ENCODE data around the gene ABR.
"Not testable (repeated sequence)": the region's sequence is repeated elsewhere in the genome, so short reads cannot be mapped to it uniquely, and the experiment has no call there.

Gene ABR

GRCh38 chr17:1201132-1201702 is 21.4 kb upstream of the ABR start:
- no peak for DNase-seq (ENCODE audit: low read depth, low spot score)

GRCh38 chr17:1199271-1199743 is 19.5 kb upstream of the ABR start:
- DNase-seq (ENCODE audit: low read depth, low spot score), result not testable (repeated sequence)

GRCh38 chr17:1197781-1198490 is 18.2 kb upstream of the ABR start:
- DNase-seq (ENCODE audit: low read depth, low spot score), result no peak

- no peak for DNase-seq (ENCODE audit: low read depth, low spot score)
Observed at GRCh38 chr17:1197379-1197778, 17.6 kb upstream of the ABR start.

GRCh38 chr17:1196946-1197345 is 17.2 kb upstream of the ABR start:
- no peak for DNase-seq (ENCODE audit: low read depth, low spot score)

GRCh38 chr17:1192911-1193699 is 13.3 kb upstream of the ABR start:
- no peak for DNase-seq (ENCODE audit: low read depth, low spot score)

GRCh38 chr17:1190751-1191331 is 11.1 kb upstream of the ABR start:
- no peak for DNase-seq (ENCODE audit: low read depth, low spot score)

- DNase-seq (ENCODE audit: low read depth, low spot score), result no peak
Observed at GRCh38 chr17:1188812-1189504, 9.2 kb upstream of the ABR start.

- DNase-seq (ENCODE audit: low read depth, low spot score), result peak; percentile 63
Observed at GRCh38 chr17:1186923-1187771, 7.4 kb upstream of the ABR start.

- DNase-seq (ENCODE audit: low read depth, low spot score), result no peak
Observed at GRCh38 chr17:1186214-1186820, 6.5 kb upstream of the ABR start.

GRCh38 chr17:1183171-1183873 is 3.5 kb upstream of the ABR start:
- no peak for DNase-seq (ENCODE audit: low read depth, low spot score)

- DNase-seq (ENCODE audit: low read depth, low spot score), result no peak
Observed at GRCh38 chr17:1182811-1183170, 3.0 kb upstream of the ABR start.

GRCh38 chr17:1181753-1182137 is 2.0 kb upstream of the ABR start:
- no peak for DNase-seq (ENCODE audit: low read depth, low spot score)

- DNase-seq (ENCODE audit: low read depth, low spot score), result no peak
Observed at GRCh38 chr17:1180958-1181752, 1.4 kb upstream of the ABR start.

GRCh38 chr17:1179112-1179817 is 516 bp downstream of the ABR start:
- DNase-seq (ENCODE audit: low read depth, low spot score), result no peak

GRCh38 chr17:1177016-1177700 is 2.6 kb downstream of the ABR start:
- no peak for DNase-seq (ENCODE audit: low read depth, low spot score)

- no peak for DNase-seq (ENCODE audit: low read depth, low spot score)
Observed at GRCh38 chr17:1174263-1174880, 5.4 kb downstream of the ABR start.
